ENCODE measurements around the gene KIAA1755. TPM values are rescaled to one million over a fixed set of nuclear protein-coding genes. Genes with fewer than 3 reads are reported as not detected.
"Not testable (repeated sequence)": the region's sequence is repeated elsewhere in the genome, so short reads cannot be mapped to it uniquely, and the experiment has no call there.

KIAA1755 gene
- total RNA-seq, 1 donor from 2014 or later, result 5.3 TPM

GRCh38 chr20:38248133-38248532, 12.4 kb downstream of the KIAA1755 start:
- no peak for ATAC-seq
- intact Hi-C loops (cut with micrococcal nuclease), result no loop called here
- DNase-seq, result no peak

GRCh38 chr20:38247725-38248124, 12.8 kb downstream of the KIAA1755 start:
- ATAC-seq; DNase-seq; intact Hi-C loops (cut with micrococcal nuclease): not testable (repeated sequence)

- ATAC-seq, result no peak
- intact Hi-C loops (cut with micrococcal nuclease), result no loop called here
- DNase-seq, result no peak
These were observed 13.4 kb downstream of the KIAA1755 start for GRCh38 chr20:38247166-38247509.

- intact Hi-C loops (cut with micrococcal nuclease), result no loop called here
- peak; percentile 64 for ATAC-seq
- peak; percentile 61 for DNase-seq
These were observed 14.0 kb downstream of the KIAA1755 start for GRCh38 chr20:38246357-38247165.

- DNase-seq, result no peak
- peak; percentile 77 for ATAC-seq
- intact Hi-C loops (cut with micrococcal nuclease), result no loop called here
These were observed 14.8 kb downstream of the KIAA1755 start for GRCh38 chr20:38245753-38246152.

- intact Hi-C loops (cut with micrococcal nuclease), result no loop called here
- no peak for DNase-seq
- no peak for ATAC-seq
These were observed 16.9 kb downstream of the KIAA1755 start for GRCh38 chr20:38243709-38244020.

GRCh38 chr20:38242848-38243708, 17.5 kb downstream of the KIAA1755 start:
- ATAC-seq (no peak), DNase-seq (no peak)
- intact Hi-C loops (cut with micrococcal nuclease), result no loop called here

- intact Hi-C loops (cut with micrococcal nuclease), result no loop called here
- no peak for ATAC-seq
- DNase-seq, result no peak
These were observed 19.3 kb downstream of the KIAA1755 start for GRCh38 chr20:38241201-38241600.

- intact Hi-C loops (cut with micrococcal nuclease), result no loop called here
- ATAC-seq (no peak), DNase-seq (no peak)
These were observed 21.1 kb downstream of the KIAA1755 start for GRCh38 chr20:38239441-38239840.

- DNase-seq, result no peak
- ATAC-seq, result no peak
- intact Hi-C loops (cut with micrococcal nuclease), result no loop called here
These were observed 21.7 kb downstream of the KIAA1755 start for GRCh38 chr20:38238829-38239228.

GRCh38 chr20:38237381-38237780, 23.2 kb downstream of the KIAA1755 start:
- DNase-seq, result no peak
- intact Hi-C loops (cut with micrococcal nuclease), result no loop called here
- no peak for ATAC-seq

GRCh38 chr20:38231531-38232121, 28.9 kb downstream of the KIAA1755 start:
- intact Hi-C loops (cut with micrococcal nuclease), result no loop called here
- DNase-seq (peak; percentile 56), ATAC-seq (peak; percentile 85)

- intact Hi-C loops (cut with micrococcal nuclease), result no loop called here
- ATAC-seq (no peak), DNase-seq (no peak)
These were observed 29.5 kb downstream of the KIAA1755 start for GRCh38 chr20:38230957-38231526.

GRCh38 chr20:38230253-38230551, 30.3 kb downstream of the KIAA1755 start:
- intact Hi-C loops (cut with micrococcal nuclease), result no loop called here
- ATAC-seq (no peak), DNase-seq (no peak)

GRCh38 chr20:38229376-38230252, 30.9 kb downstream of the KIAA1755 start:
- intact Hi-C loops (cut with micrococcal nuclease), result loop anchor here (10.0 kb wide), 1 partner anchor 665 kb away; no protein-coding TSS in a partner anchor
- DNase-seq (no peak), ATAC-seq (peak; percentile 8)

- ATAC-seq (no peak), DNase-seq (no peak)
- intact Hi-C loops (cut with micrococcal nuclease), result loop anchor here (10.0 kb wide), 1 partner anchor 664 kb away; no protein-coding TSS in a partner anchor
These were observed 32.1 kb downstream of the KIAA1755 start for GRCh38 chr20:38228436-38228835.

- DNase-seq (no peak), ATAC-seq (no peak)
- intact Hi-C loops (cut with micrococcal nuclease), result loop anchor here (10.0 kb wide), 1 partner anchor 663 kb away; no protein-coding TSS in a partner anchor
These were observed 32.8 kb downstream of the KIAA1755 start for GRCh38 chr20:38227420-38228360.

- ATAC-seq (no peak), DNase-seq (no peak)
- intact Hi-C loops (cut with micrococcal nuclease), result loop anchor here (10.0 kb wide), 1 partner anchor 662 kb away; no protein-coding TSS in a partner anchor
These were observed 34.0 kb downstream of the KIAA1755 start for GRCh38 chr20:38226553-38226952.

All from left ventricle myocardium superior (tissue), 1 donor.